HT-29 (cell line): ENCODE results near the gene OR5D16. TPM values are rescaled to one million over a fixed set of nuclear protein-coding genes. Genes with fewer than 3 reads are reported as not detected.
"Not testable (repeated sequence)": the region's sequence is repeated elsewhere in the genome, so short reads cannot be mapped to it uniquely, and the experiment has no call there.

ENCODE experiments used
- DNase-seq: peaks from one replicate; pipeline ENCODE4 v3.0.0-alpha.2; 2015; ENCODE audit warnings: low spot score
- small RNA-seq: library from RNA; depleted of rRNA; stranded (forward); fragments of <200 nt; gene quantifications from one replicate; pipeline ENCODE3, GENCODE V24; 2014
- total RNA-seq: library from RNA; depleted of rRNA; stranded (reverse); fragments of >200 nt; shearing (Covaris generic); gene quantifications from 2 replicates; pipeline ENCODE4 v1.2.3, GENCODE V29; 2014; rRNA removed

The OR5D16 gene
- not detected in 2 replicates for total RNA-seq

- DNase-seq = no peak
Observed at GRCh38 chr11:55838452-55838851, at the start of gene OR5D16. Gene OR5D16 (plus strand): TSS chr11:55838752. CDS start chr11:55838752, 0 bp downstream.

- DNase-seq = no peak
Observed at GRCh38 chr11:55791606-55792005, 46.9 kb upstream of the OR5D16 start.

DNA sequence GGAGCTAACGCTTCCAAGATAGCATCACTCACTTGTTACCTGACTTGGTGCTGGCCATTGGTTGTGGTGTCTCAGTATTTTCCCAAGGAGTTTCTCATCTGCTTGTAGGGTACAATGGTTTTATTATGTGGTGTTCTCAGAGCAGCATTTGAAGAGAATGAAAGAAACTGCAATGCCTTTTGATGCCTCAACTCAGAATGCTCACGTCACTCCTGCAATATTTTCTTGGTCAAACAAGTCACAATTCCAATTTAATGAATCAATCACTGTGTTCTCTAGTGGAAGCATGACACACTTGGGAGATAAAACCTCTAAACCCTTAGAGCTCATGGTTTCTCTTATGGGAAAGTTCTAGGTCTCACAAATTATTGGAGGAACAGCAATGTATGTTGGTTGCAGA is 45.2 kb upstream of the OR5D16 start:
- DNase-seq = no peak

DNA sequence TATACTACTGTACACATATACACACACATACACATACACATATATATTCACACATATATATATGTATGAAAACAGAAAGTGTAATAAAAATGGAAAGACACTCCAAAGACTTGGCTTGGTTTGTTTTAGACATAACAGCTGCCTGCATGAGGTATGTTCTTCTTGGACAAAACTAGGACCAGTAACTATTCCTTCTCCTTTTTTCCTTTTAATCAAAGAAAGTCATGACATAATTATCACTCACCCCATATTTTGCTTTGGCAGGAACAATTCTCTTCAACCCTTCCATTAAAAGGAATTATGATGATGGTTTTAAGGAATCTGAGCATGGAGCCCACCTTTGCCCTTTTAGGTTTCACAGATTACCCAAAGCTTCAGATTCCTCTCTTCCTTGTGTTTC is 43.3 kb upstream of the OR5D16 start, which contains the start of gene OR5D14:
TSS of gene OR5D14 (plus strand) at position 301 of the 400 bp plus-strand sequence. CDS start at position 301, 0 bp downstream.
- no peak for DNase-seq

DNA sequence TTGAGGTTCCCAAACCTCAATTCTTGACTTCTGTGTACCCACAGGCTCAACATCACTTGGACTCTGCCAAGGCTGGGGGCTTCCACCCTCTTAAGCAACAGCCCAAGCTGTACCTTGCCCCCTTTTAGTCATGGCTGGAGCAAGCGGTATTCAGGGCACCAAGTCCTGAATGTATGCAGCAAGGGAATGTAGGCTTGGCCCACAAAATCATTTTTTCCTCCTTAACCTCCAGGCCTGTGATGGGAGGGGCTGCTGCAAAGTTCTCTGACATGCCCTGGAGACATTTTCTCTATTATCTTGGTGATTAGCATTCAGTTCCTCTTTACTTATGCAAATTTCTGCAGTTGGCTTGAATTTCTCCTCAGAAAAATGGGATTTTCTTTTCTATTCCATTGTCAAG is 32.3 kb upstream of the OR5D16 start:
- DNase-seq = no peak

- no peak for DNase-seq
Observed at GRCh38 chr11:55811067-55811466, 27.5 kb upstream of the OR5D16 start, which contains the start of gene OR5L1. Gene OR5L1 (plus strand): TSS chr11:55811367. CDS start chr11:55811467, 100 bp downstream.

DNA sequence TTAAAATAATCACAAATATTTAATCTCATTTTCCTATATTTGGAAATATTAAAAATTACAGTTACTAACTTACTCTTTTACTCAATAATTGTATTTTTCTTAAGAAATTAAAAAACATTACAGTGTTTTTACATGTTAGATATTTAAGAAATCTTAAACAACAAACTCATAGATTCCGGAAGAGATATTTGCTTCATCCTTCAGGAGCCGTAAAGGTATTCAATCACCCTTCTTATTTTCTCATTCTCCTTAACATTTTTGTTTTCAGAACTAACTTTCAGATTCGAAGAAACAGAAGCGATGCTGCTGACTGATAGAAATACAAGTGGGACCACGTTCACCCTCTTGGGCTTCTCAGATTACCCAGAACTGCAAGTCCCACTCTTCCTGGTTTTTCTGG is 19.2 kb upstream of the OR5D16 start, which contains the start of gene OR5D18:
TSS of gene OR5D18 (plus strand) at position 301 of the 400 bp plus-strand sequence. CDS start at position 301, 0 bp downstream.
- no peak for DNase-seq

GRCh38 chr11:55826919-55827318 is 11.6 kb upstream of the OR5D16 start, which contains the start of gene OR5L2:
Gene OR5L2 (plus strand): TSS chr11:55827219. CDS start chr11:55827219, 0 bp downstream.
- DNase-seq = no peak

- DNase-seq = no peak
Observed at GRCh38 chr11:55847453-55847852, 8.9 kb downstream of the OR5D16 start.

- no peak for DNase-seq
Observed at GRCh38 chr11:55849037-55849436, 10.5 kb downstream of the OR5D16 start.

DNA sequence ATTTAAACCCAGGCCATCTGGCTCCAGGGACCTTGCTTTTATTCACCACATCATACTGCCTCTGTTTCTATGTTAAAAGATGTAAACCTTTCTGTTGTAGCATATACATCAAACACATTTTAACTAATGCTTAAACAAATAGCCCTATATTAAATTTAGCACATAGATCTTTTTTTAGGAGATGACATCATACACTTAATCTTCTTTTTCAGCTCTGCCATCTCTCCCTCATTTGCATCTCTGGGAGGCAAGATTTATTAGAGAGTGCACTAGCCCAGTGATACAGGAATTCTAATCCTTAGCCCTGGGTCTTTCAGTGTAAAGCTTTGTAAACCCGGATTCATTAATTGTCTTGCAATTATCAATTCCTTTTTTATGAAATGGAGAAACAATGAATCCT is 13.6 kb downstream of the OR5D16 start:
- no peak for DNase-seq

GRCh38 chr11:55854704-55855103 is 16.2 kb downstream of the OR5D16 start:
- no peak for DNase-seq

GRCh38 chr11:55867354-55867753 is 28.8 kb downstream of the OR5D16 start:
- DNase-seq = not testable (repeated sequence)

- DNase-seq = not testable (repeated sequence)
Observed at GRCh38 chr11:55872731-55873130, 34.2 kb downstream of the OR5D16 start.

GRCh38 chr11:55873146-55873545 is 34.6 kb downstream of the OR5D16 start:
- not testable (repeated sequence) for DNase-seq

GRCh38 chr11:55882997-55883396 is 44.4 kb downstream of the OR5D16 start, which contains the start of gene TRIM51:
Gene TRIM51 (plus strand): TSS chr11:55883297. CDS start chr11:55885429, 2,132 bp downstream.
- DNase-seq = not testable (repeated sequence)

GRCh38 chr11:55884995-55885394 is 46.4 kb downstream of the OR5D16 start:
- DNase-seq = not testable (repeated sequence)

DNA sequence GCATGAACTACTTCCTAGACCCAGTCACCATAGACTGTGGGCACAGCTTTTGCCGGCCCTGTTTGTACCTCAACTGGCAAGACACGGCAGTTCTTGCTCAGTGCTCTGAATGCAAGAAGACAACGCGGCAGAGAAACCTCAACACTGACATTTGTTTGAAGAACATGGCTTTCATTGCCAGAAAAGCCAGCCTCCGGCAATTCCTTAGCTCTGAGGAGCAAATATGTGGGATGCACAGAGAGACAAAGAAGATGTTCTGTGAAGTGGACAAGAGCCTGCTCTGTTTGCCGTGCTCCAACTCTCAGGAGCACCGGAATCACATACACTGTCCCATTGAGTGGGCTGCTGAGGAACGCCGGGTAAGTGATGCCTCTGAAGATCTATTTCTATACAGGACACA is 46.9 kb downstream of the OR5D16 start:
- not testable (repeated sequence) for DNase-seq

Small RNA genes within 50 kb of the gene (small RNA-seq; reads per million reads assigned to genes)
- gene AC036111.3 = not detected

Other genes with a start within 250 kb of the OR5D16 start
- gene OR4C11, start 231.1 kb upstream of the OR5D16 start, total RNA-seq = not detected in 2 replicates
- gene OR4P4, start 203.6 kb upstream of the OR5D16 start, total RNA-seq = not detected in 2 replicates
- not detected in 2 replicates for gene OR4S2, start 190.4 kb upstream of the OR5D16 start, total RNA-seq
- not detected in 2 replicates for gene OR4C6, start 176.6 kb upstream of the OR5D16 start, total RNA-seq
- not detected in 2 replicates for gene OR5D13, start 65.3 kb upstream of the OR5D16 start, total RNA-seq
- gene OR5D14, start 43.2 kb upstream of the OR5D16 start, total RNA-seq = not detected in 2 replicates
- gene OR5L1, start 27.4 kb upstream of the OR5D16 start, total RNA-seq = not detected in 2 replicates
- gene OR5D18, start 19.1 kb upstream of the OR5D16 start, total RNA-seq = not detected in 2 replicates
- gene OR5L2, start 11.5 kb upstream of the OR5D16 start, total RNA-seq = not detected in 2 replicates
- gene TRIM51, start 44.5 kb downstream of the OR5D16 start, total RNA-seq = not detected in 2 replicates
- gene OR5W2, start 75.8 kb downstream of the OR5D16 start, total RNA-seq = not detected in 2 replicates
- gene OR5I1, start 97.6 kb downstream of the OR5D16 start, total RNA-seq = not detected in 2 replicates
- not detected in 2 replicates for gene OR10AG1, start 131.2 kb downstream of the OR5D16 start, total RNA-seq
- gene OR5F1, start 155.9 kb downstream of the OR5D16 start, total RNA-seq = not detected in 2 replicates
- gene OR5AS1, start 188.9 kb downstream of the OR5D16 start, total RNA-seq = not detected in 2 replicates